Medulla oblongata (tissue), 1 donor: Measurements from ENCODE around the gene PANX1.
"Not testable (repeated sequence)": the region's sequence is repeated elsewhere in the genome, so short reads cannot be mapped to it uniquely, and the experiment has no call there.

Source experiments
- DNase-seq: peaks from one replicate; pipeline ENCODE4 v3.0.0-alpha.2; 2015; ENCODE audit errors: extremely low spot score

The PANX1 gene

GRCh38 chr11:94128746-94129511 lies at the start of gene PANX1:
Gene PANX1 (plus strand): TSS chr11:94128841. CDS start chr11:94129313, 472 bp downstream.
- DNase-seq, result peak; percentile 70

DNA sequence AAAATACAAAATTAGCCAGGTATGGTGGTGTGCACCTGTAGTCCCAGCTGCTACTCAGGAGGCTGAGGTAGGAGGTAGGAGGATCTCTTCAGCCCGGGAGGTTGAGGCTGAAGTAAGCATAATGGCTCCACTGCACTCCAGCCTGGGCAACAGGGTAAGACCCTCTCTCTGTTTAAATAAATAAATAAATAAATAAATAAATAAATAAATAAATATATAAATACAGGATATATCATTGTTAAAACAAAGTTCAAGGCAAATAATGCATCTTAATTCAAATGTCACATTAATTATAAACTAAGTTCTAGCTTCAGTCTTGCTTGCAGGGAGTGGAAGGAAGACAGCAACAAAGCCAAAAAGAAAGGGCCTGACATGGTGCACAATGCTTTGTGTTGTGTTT lies 44.5 kb upstream of the PANX1 start:
- DNase-seq, result no peak

GRCh38 chr11:94088906-94089305 lies 39.7 kb upstream of the PANX1 start:
- no peak for DNase-seq

DNA sequence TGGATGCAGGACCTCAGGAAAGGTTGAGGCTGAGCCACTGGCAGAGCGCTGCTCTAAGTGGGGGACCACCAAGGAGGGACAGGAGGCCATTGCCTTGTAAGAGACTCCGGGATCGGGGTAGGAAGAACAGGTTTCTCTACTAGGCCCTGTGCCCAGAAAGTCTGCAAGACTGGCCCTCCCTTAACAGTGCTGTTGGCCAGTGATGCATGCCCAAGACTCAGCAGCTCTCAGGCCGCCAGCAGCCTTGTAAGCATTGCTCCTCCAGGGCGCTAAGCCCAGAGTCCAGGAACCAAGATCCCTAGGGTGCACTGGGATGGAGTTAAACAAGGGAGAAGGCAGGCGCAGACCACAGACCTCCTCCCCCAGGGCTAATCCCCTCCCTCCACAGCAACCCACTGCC lies 39.3 kb upstream of the PANX1 start:
- no peak for DNase-seq

DNA sequence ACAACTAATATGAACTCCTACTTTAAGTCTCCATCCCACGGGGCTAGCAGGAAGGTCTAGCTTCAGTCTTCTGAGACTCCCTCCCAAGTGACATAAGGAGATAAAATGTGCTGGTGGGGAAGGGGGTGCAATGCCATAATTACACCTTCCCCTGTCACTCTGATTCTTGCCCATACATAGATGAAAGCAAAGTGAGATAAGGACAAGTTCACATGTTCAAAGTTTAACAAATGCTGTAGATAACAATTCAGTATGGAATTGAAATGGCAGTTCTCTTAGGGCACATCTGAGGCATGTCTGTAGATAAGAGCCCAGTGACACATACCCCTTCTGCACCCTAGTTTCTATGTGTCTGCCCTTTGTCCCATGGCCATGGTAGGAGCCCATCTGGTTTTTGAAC lies 38.2 kb upstream of the PANX1 start:
- no peak for DNase-seq

GRCh38 chr11:94091091-94091490 lies 37.5 kb upstream of the PANX1 start:
- DNase-seq, result no peak

GRCh38 chr11:94100253-94100652 lies 28.4 kb upstream of the PANX1 start:
- no peak for DNase-seq

GRCh38 chr11:94103471-94103870 lies 25.2 kb upstream of the PANX1 start:
- no peak for DNase-seq

DNA sequence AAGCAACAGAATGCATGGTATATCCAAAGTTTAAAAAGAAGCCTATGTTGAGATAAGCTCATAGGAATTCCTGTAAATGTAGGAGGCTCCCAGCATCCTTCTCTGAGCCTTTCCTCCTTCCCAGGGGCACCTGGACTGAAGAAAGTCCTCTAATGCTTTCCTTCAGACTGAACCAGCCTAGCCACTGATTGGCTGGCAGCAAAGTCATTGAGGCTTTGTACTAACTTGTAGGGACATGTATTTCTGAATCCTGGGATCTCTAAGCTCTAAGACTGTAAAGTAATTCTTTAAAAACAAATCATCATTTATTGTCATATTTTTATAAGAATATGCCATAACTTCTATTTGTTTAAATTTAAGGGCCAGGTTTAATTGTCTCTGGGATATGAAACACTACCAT lies 23.9 kb upstream of the PANX1 start:
- DNase-seq, result no peak

- no peak for DNase-seq
Observed at GRCh38 chr11:94106716-94107115, 21.9 kb upstream of the PANX1 start.

DNA sequence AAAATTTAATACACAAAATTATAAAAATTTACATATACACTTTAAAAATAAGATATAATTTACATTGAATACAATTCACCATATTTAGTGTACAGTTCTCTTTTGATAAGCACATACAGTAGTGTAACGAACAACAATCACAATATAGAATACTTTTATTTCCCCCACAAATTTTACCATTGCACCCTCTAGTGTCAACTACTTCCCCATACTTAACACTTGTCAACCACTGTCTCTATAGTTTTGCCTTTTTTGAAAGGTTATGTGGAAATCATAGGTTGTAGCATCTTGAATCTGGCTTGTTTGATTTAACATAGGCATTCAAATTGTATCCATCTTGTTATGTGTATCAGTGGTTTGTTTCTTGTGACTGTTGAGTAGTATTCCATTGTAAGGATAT lies 21.3 kb upstream of the PANX1 start:
- no peak for DNase-seq

- no peak for DNase-seq
Observed at GRCh38 chr11:94111241-94111640, 17.4 kb upstream of the PANX1 start.

DNA sequence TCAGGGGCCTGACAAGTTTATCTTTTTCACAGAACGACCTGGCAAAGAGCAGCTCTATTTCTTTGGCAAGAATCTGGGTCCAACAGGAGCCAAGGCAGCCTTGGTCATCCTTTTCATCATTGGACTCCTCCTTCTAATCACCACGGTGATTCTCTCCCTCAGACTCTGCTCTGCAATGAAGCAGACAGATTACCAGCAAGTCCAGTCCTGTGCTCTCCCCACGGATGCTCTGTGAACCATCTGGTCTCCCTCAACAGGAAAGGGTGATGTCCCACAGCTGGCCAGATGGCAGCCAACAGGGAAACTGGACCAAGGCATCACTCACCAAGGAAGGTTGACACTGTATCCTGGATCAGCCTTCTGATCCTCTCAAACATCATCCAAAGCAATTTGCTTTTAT lies 17.0 kb upstream of the PANX1 start:
- no peak for DNase-seq

DNA sequence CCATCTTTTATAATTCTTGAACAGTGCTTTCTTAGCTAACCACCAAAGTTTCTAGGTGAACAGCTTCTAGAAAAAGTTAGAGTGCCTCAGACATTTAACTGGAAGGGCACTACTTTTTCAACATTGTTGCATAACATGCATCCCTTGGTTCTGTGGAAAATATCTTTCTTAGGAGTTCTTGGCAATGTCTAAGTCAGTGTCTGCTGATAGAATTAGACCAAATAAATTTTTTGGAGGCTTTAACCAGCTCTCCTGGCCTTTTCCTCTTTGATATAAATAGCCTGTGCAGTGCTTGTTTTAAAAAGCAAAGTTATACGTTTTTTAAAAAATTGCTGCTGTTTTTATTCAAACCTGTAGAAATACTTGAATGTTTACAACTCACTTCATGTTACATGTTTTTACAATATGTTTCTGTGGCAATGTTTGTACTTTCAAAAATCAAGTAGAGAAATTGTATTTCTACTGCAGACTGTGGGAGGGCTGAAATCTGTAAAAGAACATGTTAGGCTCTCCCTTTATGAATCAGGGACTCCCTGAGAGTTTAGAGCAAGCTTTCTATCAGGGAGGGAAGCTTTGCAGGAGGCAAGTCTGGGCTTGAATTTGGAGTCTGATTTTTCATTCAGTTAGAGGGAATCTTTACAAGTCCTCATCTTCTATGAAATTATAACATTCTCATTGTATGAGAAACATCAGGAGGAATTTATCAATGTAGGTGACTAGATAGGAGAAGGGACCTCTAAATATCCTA lies 16.3 kb upstream of the PANX1 start:
- DNase-seq, result no peak

DNA sequence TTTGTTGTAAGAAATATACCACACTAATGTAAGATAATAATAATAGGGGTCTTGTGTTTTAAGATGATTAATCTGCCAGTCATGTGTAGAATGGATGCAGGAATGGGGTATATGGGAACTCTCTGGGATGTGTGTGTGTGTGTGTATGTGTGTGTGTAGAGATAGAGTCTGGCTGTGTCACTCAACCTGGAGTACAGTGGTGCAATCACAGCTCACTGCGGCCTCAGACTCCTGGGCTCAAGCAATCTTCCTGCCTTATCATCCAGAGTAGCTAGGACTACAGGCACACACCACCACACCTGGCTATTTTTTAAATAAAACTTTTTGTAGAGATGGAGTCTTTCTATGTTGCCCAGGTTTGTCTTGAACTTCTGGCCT lies 11.5 kb upstream of the PANX1 start:
- no peak for DNase-seq

DNA sequence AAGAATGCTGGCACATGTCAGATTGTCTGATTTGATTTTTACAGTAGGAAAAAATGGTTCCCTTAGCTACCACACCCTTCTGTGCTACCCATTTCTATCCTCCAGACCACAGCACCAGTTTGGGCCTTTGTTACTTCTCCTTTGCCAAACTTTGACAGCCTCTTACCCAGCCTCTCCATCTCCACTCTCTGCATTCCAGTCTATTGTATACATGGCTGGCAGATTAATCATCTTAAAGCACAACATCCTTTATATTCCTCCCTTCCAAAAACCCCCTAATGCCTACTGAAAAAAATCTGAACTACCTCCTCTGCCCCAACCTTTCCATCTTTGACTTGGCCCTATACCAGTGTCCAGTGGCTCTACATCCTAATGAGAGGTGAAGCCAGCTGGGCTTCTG lies 10.8 kb upstream of the PANX1 start:
- DNase-seq, result no peak

GRCh38 chr11:94119676-94120075 lies 9.0 kb upstream of the PANX1 start:
- DNase-seq, result not testable (repeated sequence)

DNA sequence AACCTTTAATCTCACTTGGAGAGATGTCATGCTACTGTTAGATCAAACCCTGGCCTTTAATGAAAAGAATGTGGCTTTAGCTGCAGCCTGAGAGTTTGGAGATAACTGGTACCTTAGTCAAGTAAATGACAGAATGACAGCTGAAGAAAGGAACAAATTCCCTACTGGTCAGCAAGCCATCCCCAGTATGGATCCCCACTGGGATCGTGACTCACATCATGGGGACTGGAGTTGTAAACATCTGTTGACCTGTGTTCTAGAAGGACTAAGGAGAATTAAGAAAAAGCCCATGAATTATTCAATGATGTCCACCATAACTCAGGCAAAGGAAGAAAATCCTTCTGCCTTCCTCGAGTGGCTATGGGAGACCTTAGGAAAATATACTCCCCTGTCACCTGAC lies 8.1 kb upstream of the PANX1 start:
- not testable (repeated sequence) for DNase-seq

DNA sequence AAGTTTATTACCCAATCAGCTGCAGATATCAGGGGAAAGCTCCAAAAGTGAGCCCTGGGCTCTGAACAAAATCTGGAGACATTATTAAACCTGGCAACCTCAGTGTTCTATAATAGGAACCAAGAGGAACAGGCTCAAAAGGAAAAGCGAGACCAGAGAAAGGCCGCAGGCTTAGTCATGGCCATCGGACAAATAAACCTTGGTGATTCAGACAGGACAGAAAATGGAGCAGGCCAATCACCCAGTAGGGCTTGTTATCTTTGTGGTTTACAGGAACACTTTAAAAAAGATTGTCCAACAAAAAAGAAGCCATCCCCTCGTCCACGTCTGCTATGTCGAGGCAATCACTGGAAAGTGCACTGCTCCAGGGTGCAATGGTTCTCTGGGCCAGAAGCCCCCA lies 7.7 kb upstream of the PANX1 start:
- no peak for DNase-seq

DNA sequence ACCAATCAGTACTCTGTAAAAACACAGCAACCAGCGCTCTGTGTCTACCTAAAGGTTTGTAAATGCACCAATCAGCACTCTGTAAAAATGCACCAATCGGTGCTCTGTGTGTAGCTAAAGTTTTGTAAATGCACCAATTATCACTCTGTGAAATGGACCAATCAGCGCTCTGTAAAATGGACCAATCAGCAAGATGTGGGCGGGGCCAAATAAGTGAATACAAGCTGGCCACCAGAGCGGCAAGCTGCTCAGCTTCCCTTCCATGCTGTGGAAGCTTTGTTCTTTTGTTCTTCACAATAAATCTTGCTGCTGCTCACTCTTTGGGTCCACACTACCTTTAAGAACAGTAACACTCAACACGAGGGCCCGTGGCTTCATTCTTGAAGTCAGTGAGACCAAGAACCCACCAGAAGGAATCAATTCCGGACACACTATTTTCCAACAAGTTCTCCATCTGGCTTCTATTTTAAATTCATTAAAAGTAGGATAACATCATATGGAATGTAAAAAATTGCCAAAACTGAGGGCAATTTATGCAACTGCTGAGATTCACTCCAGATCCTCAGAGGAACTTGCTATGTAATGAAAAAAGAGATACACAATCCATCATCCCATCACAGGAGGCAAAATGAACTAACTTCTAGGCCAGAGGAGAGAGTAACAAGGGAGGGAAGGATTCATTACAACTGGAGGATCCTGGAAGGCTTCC lies 3.1 kb upstream of the PANX1 start:
- DNase-seq, result no peak

- no peak for DNase-seq
Observed at GRCh38 chr11:94127638-94128037, 1.0 kb upstream of the PANX1 start.

DNA sequence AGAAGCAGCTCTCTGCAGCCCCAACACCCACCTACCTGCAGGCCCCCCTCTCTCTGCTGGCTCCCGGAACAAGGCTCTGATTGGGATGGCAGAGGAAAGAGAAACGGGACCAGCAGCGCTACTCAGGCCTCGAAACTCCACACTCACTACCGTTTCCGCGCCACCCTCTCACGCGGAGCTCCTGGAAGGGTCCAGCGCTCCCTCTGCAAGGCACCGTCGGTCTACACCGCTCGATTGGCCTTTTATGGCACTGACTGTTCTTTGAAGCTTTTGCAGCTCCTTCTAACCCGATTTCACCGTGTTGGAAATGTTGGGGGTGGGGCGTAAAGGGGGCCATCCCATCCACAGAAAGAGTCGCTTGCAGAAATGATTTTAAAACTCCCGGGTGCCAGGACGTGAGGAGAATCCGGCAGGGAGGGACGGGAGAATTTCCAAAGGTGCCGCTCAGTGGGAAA lies 323 bp upstream of the PANX1 start:
- peak; percentile 41 for DNase-seq
